ENCODE measurements around the gene VDAC1.

VDAC1 gene

DNA sequence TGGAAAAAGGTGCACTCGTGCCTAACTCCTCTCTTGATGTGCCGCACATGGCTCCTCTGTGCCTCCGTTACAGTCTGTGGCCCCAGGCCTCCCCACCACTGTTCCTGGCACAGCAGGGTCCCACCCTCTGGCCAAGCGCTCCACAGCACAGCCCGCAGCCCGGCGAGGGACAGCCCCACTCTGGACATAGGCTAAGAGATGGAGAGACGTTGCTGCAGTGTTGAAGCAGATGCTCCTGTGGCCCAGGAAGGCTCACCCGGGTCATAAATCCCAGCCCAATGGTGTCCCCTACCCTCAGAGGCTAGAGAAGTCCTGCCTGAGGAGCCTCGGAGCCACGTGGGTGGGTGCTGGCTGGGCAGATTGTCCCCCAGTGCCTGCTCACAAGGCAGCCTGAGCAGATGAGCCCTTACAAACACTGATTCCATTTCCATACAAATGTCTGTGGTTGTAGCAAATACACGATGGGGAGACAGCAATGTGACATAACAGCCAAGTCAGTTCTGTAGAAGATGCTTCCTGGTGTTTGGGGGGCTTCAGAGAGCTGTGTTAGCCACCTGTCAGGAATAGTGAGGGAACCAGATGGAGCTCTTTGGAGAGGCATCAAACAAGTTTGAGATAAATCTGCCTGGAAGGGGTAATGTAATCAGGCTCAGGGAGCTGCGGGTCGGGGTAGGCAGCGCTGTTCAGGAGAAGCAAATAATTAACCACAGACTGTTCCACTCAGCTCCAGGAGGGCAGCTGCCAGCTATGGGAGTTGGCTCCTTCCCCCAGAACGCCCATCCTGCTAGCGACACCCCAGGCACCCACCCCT lies 78.1 kb downstream of the VDAC1 start:
- DNase-seq (ENCODE audit: low spot score): no peak

DNA sequence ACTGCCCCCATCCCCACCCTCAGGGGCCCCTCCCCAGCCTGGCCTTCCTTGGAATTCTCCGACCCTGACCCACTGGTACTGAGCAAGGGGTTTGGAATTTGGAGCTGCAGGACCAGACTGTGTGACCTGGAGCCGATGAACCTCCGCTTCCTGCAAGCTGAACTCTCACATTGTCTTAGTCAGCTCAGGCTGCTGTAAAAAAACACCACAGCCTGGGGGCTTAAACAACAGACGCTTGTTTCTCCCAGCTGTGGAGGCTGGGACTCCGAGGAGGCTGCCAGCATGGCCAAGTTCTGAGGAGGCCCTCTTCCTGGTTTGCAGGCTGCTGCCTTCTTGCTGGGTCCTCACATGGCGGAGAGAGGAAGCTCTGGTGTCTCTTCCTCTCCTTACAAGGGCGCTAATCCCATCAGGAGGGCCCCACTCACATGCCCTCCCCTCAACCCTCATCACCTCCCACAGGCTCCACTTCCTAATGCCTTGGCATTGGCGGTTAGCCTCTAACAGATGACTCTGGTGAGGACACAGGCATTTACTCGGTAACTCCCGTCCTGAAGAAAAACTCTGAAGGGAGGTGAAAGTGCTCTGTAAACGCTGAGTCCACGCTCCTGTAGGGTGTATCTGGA lies 78.8 kb downstream of the VDAC1 start:
- no peak for DNase-seq (ENCODE audit: low spot score)

DNA sequence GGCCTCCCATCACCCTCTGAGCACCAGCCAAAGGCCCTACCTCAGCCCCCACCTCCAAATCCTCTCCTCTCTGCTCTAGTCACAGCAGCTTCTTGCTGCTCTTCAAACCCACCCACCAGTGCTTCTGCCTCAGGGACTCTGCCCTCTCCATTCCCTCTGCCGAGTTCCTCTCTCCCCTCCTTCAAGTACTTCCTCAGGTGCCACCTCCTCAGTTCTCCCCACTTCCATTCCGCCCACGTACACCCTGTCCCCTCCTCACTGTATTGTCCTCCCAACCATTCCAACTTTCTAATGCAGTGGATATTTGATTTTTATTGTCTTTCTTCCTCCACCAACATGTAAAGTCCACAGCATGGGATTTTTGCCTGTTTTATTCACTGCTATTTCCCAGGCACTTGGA lies 79.5 kb downstream of the VDAC1 start:
- DNase-seq (ENCODE audit: low spot score): no peak

DNA sequence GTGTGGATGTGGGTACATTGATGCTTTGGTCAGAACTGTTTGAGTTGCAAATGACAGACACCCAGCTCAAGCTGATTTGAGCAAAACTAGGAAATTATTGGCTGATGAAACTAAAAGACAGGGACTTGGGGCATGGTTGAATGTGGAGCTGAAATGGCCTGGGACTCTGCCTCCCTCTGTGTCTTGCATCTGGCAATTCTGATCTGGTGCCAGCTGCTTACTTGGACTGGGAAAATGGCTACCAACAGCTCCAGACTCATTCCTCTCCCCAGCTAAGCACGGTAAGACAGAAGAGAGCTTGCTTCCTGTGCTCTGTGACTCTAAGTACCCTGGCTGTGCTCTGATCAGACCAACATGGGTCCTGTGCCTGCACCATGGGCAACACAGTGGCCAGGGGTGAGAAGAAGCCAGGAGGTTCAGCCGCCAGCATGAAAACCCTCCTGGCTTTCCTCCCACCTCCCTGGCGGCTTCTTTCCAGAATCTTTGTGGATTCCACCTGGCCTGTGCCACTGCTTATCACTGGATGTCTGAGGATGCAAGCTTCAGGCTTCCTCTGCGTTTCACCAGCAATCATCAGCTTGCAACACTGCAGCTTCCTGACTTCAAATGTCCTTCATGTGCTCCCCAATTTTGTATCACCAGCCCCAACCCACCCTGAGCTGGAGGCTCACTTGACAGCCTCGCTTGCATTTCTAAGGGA lies 80.4 kb downstream of the VDAC1 start:
- no peak for DNase-seq (ENCODE audit: low spot score)

DNA sequence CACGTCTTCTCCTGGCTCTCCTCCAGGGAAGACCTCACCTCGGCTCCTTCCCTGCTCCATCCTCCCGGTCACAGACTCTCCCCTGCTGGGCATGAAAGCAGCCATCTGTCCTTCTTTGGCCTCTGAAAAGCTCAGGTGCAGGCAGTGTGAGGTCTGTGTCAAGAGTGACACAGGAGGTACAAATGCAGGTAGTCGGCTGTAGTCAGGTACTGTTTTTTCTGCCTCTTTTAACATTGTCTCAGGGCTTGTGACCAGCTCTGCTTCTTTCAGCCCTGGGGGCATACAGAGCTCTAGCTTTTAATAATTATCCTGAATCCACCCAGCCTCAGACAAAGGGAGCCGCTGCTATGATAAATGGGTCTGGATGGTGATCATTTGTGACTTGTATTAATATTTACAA lies 82.8 kb downstream of the VDAC1 start:
- no peak for DNase-seq (ENCODE audit: low spot score)

Data from kidney capillary endothelial cell (primary cell).